Kidney (tissue), 14 donors: ENCODE data around the gene SLC22A17. TPM values are rescaled to one million over a fixed set of nuclear protein-coding genes. Genes with fewer than 3 reads are reported as not detected.
A peak's percentile ranks its signal among the peaks of the same experiment; 100 is the strongest.

ENCODE experiments used
- DNase-seq, 5 donors: peaks; one replicate each; pipeline ENCODE4 v3.0.0-alpha.2; 2013 to 2020
- FAIRE-seq: peaks from 2 replicates; lab custom pipeline; 2012; peaks lifted over from hg19 to GRCh38; lab: Jason Lieb, UNC
- H3K27ac ChIP-seq, 2 donors: one replicate each; pipeline ENCODE4 v1.7.0; 2013; ENCODE audit warnings: low read depth in 2 of 2, low read length in 2 of 2, inconsistent platforms in 1 of 2
- H3K27me3 ChIP-seq: one replicate; pipeline ENCODE4 v1.7.1; 2013; ENCODE audit warnings: low read length, inconsistent platforms; ENCODE audit not compliant: control insufficient read depth, insufficient read depth
- H3K36me3 ChIP-seq, 3 donors: one replicate each; pipeline versions ENCODE4 v1.7.0 to v1.7.1; 2013; ENCODE audit warnings: low read length in 3 of 3, control low read depth in 1 of 3, inconsistent platforms in 1 of 3; ENCODE audit not compliant: insufficient read depth in 3 of 3, control insufficient read depth in 2 of 3
- H3K4me1 ChIP-seq, 3 donors: one replicate each; pipeline versions ENCODE4 v1.7.0 to v1.7.1; 2013; ENCODE audit warnings: low read length in 3 of 3, inconsistent platforms in 1 of 3, low read depth in 1 of 3; ENCODE audit not compliant: control insufficient read depth in 2 of 3, insufficient read depth in 2 of 3
- H3K4me3 ChIP-seq, 3 donors: one replicate each; pipeline versions ENCODE4 v1.7.0 to v1.8.1; 2013; ENCODE audit warnings: low read length in 3 of 3, control low read depth in 1 of 3, inconsistent platforms in 1 of 3
- H3K9ac ChIP-seq, 3 donors: one replicate each; pipeline versions ENCODE4 v1.7.0 to v1.7.1; 2013; ENCODE audit warnings: low read length in 3 of 3, control low read depth in 1 of 3, inconsistent platforms in 1 of 3
- H3K9me3 ChIP-seq, 3 donors: one replicate each; pipeline versions ENCODE4 v1.7.0 to v1.7.1; 2013; ENCODE audit warnings: low read length in 3 of 3, control low read depth in 1 of 3, inconsistent platforms in 1 of 3; ENCODE audit not compliant: control insufficient read depth in 2 of 3, insufficient read depth in 1 of 3
- intact Hi-C: fragments of 100-400 bp; cut with DNase I; formaldehyde crosslinking; loops from one replicate; pipeline ENCODE4 v1.11.1; 2022
- polyA plus RNA-seq: library from polyadenylated mRNA; stranded (reverse); fragments of 350-450 nt; fragmentation: Illumina TruSeq; extraction: RNeasy Lipid Tissue Mini Kit (QIAGEN cat#74804); gene quantifications from one replicate; pipeline ENCODE4 v1.2.3, GENCODE V29; 2014; ENCODE audit warnings: low read depth, low replicate concordance; ENCODE audit not compliant: insufficient read depth
- total RNA-seq: library from RNA; stranded (reverse); fragmentation: NEBNext Ultra II Directional; extraction: Animal tissue kit (Norgen Biotek cat#: 25700); gene quantifications from one replicate; pipeline ENCODE4 v1.2.1, GENCODE V29; 2021
- TF ChIP-seq, protein P1 (sequence below): IDR thresholded peaks from 3 replicates; pipeline ENCODE4 v1.5.1; 2012; ENCODE audit warnings: mild to moderate bottlenecking, moderate library complexity, borderline replicate concordance; ENCODE audit not compliant: insufficient read depth; ENCODE audit errors: extremely low read depth
- donor health status: control.
- donor health status: control.
- donor health status: control.
- donor health status: control.
- donor health status: control.
- donor health status: DM: yes; HTN: yes; CAD: no.
- donor health status: Normal renal cell carcinoma (clear cell type).

Gene SLC22A17
- total and polyA plus RNA-seq, 2 donors from 2014 or later = 35.3 to 61.2 TPM

DNA sequence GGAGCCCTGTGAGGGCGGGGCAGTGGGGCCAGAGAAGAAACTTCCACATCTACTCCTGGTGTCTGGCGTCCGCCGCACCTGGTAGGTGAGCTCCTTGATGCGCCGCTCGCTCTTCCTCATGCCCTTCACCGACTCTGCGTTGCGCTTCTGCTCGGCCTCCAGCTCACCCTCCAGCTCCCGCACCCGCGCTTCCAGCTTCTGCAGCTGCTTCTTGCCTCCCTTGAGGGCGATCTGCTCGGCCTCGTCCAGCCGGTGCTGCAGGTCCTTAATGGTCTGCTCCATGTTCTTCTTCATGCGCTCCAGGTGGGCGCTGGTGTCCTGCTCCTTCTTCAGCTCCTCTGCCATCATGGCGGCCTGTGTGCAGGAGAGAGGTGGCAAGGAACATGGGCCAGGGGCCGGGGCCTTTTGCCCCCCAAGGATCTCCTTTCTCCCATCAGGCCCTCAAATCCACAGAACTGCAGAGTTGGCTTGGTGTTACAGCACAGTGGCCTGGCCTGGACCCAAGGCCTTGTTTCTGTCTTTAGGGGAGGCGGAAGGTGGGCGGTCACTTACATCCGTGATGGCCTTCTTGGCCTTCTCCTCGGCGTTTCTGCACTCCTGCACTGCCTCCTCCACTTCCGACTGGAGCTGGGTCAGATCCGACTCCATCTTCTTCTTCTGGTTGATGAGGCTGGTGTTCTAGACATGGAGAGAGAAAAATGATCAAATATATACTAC lies 31.8 kb upstream of the SLC22A17 start:
- intact Hi-C loops = no loop called here

DNA sequence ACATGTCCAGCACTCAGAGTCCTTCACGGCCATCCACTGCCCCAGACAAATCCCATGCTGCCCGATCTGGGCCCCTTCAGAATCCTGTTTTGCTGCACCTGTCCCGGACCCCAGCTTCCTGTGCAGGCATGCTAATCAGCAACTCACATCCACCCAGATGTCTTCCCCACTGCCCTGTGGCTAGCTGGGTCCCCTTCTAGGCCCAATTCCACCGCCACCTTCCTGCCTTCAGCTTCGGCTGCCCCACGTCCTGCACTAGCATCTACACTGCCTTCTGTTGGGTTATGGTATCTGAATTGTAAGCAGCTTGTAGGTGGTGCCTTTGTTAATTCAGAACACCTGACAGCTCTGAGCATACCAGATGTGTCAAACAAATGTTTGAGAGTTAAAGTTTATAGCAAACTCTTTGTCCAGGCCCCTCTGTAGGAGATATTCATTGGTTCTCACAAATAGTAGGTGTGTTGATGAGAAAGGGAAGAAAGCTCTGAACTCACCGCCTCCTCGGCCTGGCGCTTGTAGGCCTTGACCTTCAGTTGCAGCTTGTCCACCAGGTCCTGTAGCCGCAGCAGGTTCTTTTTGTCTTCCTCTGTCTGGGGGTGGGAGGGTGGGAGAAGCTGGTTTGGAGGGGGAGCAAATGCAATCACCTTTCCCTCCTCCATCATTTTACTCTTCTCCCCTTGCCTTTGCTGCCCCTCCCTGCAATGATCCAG lies 30.2 kb upstream of the SLC22A17 start:
- Histone ChIP-seq H3K27me3 (no peaks in the 10 kb centered on the region), H3K4me3 (no peak overlapping the region), H3K9me3 (no peaks in the 10 kb centered on the region), H3K4me1 (no peaks in the 10 kb centered on the region), H3K27ac (no peak overlapping the region), H3K36me3 (no peaks in the 10 kb centered on the region), H3K9ac (no peak overlapping the region)
- no peak for FAIRE-seq
- intact Hi-C loops = no loop called here
- TF ChIP-seq, protein P1, sequence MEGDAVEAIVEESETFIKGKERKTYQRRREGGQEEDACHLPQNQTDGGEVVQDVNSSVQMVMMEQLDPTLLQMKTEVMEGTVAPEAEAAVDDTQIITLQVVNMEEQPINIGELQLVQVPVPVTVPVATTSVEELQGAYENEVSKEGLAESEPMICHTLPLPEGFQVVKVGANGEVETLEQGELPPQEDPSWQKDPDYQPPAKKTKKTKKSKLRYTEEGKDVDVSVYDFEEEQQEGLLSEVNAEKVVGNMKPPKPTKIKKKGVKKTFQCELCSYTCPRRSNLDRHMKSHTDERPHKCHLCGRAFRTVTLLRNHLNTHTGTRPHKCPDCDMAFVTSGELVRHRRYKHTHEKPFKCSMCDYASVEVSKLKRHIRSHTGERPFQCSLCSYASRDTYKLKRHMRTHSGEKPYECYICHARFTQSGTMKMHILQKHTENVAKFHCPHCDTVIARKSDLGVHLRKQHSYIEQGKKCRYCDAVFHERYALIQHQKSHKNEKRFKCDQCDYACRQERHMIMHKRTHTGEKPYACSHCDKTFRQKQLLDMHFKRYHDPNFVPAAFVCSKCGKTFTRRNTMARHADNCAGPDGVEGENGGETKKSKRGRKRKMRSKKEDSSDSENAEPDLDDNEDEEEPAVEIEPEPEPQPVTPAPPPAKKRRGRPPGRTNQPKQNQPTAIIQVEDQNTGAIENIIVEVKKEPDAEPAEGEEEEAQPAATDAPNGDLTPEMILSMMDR = no peak
- no peak for DNase-seq

More for the DNA sequence above, 31.8 kb upstream of the SLC22A17 start:
- Histone ChIP-seq H3K36me3 (no peaks in the 10 kb centered on the region), H3K27me3 (no peaks in the 10 kb centered on the region), H3K4me1 (no peaks in the 10 kb centered on the region), H3K9ac (no peak overlapping the region), H3K4me3 (no peak overlapping the region), H3K27ac (no peak overlapping the region), H3K9me3 (no peaks in the 10 kb centered on the region)
- TF ChIP-seq, protein P1 = no peak
- FAIRE-seq (no peak), DNase-seq (peak in 1 of 5 donors; percentile 60)

DNA sequence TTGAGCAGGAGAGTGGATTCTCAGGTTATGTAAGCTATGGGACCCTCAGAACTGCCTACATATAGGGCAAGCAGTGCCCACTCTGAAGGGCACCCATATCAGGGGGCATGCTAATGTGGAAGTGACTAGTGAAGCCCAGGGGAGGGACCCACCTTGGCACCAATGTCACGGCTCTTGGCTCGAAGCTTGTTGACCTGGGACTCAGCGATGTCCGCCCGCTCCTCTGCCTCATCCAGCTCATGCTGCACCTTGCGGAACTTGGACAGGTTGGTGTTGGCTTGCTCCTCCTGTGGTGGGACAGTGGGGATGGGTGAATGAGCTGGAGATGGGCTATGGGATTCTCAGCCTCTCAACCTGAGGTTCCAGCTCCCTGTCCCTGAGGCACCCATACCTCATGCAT lies 29.6 kb upstream of the SLC22A17 start:
- intact Hi-C loops = no loop called here
- Histone ChIP-seq H3K9ac (no peak overlapping the region), H3K36me3 (no peaks in the 10 kb centered on the region), H3K4me3 (no peak overlapping the region), H3K9me3 (no peaks in the 10 kb centered on the region), H3K27ac (no peak overlapping the region), H3K27me3 (no peaks in the 10 kb centered on the region), H3K4me1 (no peaks in the 10 kb centered on the region)
- no peak for FAIRE-seq
- DNase-seq = peak in 1 of 5 donors; percentile 51
- TF ChIP-seq, protein P1 = no peak
